HG02885 (cell line): ENCODE data around the gene MTUS2.

Source experiments
- ATAC-seq: cut with Tn5 transposase; IDR thresholded peaks from one replicate; pipeline ENCODE4 v1.9.1; 2021; ENCODE audit warnings: mild to moderate bottlenecking; ENCODE audit not compliant: unreplicated experiment, poor library complexity

Gene MTUS2

GRCh38 chr13:29143847-29144246, 323.7 kb downstream of the MTUS2 start:
- ATAC-seq = no peak

GRCh38 chr13:29154390-29154789, 334.3 kb downstream of the MTUS2 start:
- ATAC-seq = no peak

DNA sequence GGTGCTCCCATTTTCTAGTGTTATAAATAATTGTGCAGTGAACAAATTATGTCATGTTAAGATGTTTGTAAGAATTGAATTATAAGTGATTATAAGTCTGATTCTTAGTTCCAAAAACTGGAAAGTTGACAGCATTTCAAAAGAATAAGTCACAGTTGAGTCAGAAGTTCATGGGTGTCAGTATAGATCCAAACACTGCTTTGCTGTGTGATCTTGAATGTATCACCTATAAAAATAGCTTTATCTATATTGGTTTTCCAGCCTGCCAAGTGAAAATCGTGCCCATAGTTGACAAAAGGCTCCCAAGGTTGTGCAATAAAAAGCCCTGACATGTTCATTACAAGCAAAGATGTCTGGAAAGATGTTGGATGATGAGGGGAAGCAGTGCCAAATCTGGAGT, 336.0 kb downstream of the MTUS2 start:
- no peak for ATAC-seq

DNA sequence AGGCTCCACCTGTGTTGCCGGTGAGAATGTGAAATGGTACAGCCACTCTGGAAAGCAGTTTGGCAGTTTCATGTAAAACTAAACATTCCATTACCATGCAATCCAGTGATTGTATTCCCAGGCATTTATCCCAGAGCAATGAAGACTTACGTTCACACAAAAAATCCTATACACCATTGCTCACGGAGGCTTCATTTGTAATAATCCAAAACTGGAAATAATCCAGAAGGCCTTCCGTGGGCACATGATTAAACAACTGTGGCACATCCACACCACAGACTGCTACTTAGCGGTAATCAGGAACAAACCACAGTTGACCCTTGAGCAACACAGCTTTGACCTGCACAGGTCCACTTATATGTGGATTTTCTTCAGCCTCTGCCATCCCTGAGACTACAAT, 339.7 kb downstream of the MTUS2 start:
- ATAC-seq = no peak

- ATAC-seq = no peak
These were observed 340.7 kb downstream of the MTUS2 start for GRCh38 chr13:29160862-29161261.

DNA sequence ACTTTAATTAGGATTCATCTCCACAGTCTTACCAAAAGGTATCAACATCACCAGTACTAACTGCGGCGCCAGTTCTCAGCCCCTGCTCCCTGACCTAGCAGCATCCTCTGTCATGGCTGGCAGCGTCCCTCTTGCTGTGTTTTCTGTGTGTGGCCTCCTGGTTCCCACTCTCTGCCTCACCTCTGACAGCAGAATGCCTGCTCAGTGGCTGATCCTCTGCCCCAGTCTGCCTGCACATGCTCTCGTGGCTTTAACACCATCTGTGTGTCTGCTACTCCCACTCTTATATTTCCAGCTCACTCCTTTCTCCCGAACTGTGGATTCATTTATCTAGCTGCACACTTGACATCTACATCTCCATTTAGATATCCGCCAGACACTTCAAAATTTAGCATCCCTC, 341.5 kb downstream of the MTUS2 start:
- no peak for ATAC-seq

GRCh38 chr13:29162638-29163235, 342.6 kb downstream of the MTUS2 start:
- no peak for ATAC-seq

DNA sequence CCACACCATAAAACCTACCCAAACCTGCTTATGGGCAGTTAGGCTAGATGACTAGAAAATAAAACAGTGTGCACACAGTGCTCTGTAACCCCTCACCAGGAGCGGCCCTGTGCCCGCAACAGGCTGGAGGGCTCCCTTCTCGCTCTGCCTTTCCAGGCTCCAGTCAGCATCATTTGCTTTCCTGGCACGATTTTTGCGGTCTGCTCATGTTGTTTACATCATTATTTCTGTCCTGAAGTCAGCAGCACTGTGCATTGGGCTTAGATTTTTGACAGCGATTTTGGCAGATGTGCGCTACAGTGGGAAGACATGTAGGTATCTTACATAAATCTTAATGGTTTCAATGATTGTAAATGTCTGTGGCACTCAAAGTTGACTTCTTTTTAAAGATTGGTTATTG, 344.0 kb downstream of the MTUS2 start:
- ATAC-seq = no peak

DNA sequence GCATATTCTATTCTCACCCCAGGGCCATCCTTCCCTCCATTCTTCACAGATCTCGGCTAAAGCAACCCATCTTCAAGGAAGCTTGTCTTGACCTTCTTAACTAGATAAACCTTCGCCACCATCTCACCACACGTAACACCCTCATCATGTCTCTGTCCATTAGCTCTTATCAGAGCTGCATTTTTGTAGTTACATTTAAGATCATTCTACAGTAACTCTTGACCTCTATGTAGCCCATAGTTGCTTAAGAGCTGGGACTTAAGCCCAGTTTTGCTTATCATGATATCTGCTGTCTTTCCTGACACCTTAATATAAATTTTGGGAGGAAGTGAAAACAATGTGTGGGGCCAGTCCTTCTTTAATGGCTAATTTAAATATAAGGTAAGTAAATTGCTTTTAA, 345.1 kb downstream of the MTUS2 start:
- no peak for ATAC-seq

- ATAC-seq = no peak
These were observed 345.7 kb downstream of the MTUS2 start for GRCh38 chr13:29165840-29166239.

- ATAC-seq = no peak
These were observed 350.4 kb downstream of the MTUS2 start for GRCh38 chr13:29170436-29171082.

- no peak for ATAC-seq
These were observed 351.1 kb downstream of the MTUS2 start for GRCh38 chr13:29171244-29171643.

DNA sequence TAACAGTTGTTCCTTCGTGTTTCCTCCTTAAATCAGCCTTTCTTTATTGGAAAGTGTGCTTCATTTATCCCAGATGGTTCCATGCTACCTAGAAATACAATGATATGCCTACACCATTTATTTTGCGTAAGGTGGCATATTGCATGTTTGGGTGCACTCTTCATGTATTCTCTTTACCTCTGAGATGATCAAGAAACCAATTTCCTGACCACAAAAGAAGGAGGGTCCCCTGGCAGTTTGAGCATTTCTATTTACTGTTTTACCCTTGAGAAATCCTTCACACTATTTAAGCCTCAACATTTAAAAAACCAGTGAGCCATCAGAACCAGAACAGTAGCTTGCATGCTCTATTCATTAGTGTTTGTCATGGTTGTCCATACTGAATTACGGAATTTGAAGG, 354.0 kb downstream of the MTUS2 start:
- no peak for ATAC-seq

DNA sequence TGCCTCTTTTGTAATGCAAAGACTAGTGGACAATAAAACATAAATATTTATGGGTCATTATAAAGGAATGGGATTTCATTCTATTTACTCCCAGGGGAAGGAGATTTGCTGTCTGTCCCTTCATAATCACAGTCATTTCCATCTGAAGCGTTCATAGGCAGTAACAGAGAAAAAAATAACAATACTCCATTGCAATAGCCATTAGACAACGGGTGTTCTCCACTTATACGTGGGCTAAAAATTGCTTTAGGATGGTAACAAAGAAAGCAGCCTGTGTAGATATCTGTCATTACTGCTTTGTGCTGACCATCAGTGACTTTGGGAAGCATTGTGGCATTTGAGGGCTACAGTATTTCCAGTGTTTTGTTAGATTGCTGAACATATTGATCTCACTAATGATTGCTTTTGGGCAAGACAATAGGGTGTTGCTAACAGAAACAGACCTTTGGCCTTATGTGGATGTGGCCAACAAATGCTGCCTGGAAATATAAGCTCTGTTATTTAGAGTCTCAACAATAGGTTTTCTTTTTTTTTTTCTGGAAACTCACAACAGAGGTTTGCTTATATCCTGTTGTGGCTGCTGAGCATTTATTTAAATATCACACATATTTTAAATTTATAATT, 355.2 kb downstream of the MTUS2 start:
- no peak for ATAC-seq

GRCh38 chr13:29180055-29180454, 359.9 kb downstream of the MTUS2 start:
- no peak for ATAC-seq

DNA sequence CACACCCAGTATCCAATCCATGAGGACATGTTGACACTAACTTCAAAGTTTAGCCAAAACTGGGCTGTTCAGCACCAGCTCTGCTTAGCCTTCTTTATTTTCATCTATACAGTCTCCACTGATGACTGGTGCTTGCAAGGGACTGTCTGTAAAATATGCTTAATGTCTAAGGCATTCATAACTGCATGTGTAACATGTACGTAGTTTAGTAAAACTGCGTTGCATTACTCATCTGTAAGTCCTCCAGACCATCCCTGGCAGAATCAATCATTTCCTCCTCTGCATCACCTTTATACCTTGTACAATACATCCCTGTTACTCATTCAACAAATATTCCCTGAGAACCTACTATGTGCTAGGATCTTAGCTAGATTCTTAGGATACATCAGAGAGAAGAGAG, 362.1 kb downstream of the MTUS2 start:
- ATAC-seq = no peak

GRCh38 chr13:29185926-29186325, 365.8 kb downstream of the MTUS2 start:
- no peak for ATAC-seq

DNA sequence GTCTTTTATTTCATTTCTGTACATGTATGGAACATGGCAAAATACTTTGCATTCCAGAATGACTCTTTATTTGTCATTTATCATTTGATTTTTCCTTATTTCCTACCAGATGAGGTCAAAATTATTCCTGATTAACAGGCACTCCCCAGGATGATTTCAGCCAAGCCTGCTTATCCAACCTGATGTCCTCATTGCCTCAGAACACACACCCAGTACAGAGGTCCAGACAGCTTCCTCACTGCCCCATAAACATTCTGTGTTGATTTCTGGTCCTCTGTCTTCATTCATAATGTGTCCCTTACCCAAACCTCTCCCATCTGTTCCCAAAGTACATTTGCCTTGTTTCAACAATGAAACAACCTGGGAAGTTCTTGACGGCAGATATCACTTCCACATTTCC, 367.4 kb downstream of the MTUS2 start:
- ATAC-seq = no peak

DNA sequence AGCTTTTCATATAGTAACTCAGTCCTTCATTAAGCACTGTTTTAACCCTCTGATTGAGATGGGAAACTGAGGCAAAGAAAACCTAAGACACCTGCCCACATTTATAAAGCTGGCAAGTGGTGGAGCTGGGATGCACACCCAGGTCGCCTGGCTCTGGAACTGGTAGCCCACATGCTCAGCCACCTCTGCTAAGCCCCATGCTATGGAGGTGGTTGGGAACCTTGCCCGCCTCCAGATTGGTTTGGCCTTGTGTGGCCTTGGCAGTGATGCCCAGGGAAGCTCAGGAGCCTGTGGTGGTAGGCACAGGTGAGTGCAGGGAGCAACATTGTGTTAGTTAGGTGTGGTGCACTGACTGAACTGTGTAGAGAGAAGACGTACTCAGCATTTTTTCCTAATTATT, 370.2 kb downstream of the MTUS2 start:
- no peak for ATAC-seq

DNA sequence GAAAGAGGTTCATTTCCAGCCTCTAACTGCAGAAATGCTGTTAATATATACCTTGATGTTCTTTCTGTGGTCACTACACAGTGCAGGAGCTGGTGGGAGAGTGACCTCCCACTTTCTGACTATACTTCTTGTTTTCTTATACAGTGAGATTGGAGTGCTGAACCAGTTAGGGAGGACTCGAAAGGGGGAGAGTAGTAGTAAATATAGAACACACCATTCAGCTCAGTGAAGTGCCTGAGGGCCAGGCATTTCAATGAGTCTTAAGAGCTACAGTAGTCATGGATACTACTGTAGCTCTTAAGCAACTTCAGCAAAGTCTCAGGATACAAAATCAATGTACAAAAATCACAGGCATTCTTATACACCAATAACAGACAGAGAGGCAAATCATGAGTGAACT, 372.9 kb downstream of the MTUS2 start:
- ATAC-seq = no peak

DNA sequence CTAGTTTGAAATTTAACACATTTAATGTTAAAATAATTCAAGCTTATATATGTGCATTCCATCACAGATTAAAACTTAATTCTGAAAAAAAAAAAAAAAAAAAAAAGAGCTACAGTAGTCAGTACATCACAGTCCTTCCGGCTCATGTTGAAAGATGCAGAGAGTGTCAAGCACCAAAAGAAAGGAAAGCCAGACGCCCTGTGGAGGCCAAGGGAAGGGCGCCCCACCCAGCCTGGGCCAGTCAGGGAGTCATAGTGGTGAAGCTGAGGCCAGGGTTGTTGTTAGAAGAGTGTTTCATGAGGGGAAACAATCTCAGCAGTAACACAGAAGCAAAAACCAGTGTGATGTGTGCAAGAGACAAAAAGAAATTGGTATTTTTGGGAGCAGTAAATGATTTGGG, 375.3 kb downstream of the MTUS2 start:
- no peak for ATAC-seq
